Stimulated activated naive CD8-positive, alpha-beta T cell treated with anti-CD3 and anti-CD28 coated beads, Interleukin-15, Interleukin-2, amounts not matched to agents 100 ng/mL and 50 ng/mL, for 24 hours (primary cell): ENCODE results near the gene MXI1.
"Not testable (repeated sequence)": the region's sequence is repeated elsewhere in the genome, so short reads cannot be mapped to it uniquely, and the experiment has no call there.

ENCODE experiments used
- H3K27ac Mint-ChIP-seq: one replicate; pipeline ENCODE4 v1.8.0; 2021; ENCODE audit warnings: mild to moderate bottlenecking, mixed read lengths
- H3K27me3 Mint-ChIP-seq: one replicate; pipeline ENCODE4 v1.8.0; 2021; ENCODE audit warnings: mixed read lengths
- H3K36me3 Mint-ChIP-seq: one replicate; pipeline ENCODE4 v1.8.0; 2021; ENCODE audit warnings: low read depth, mixed read lengths
- H3K4me1 Mint-ChIP-seq: one replicate; pipeline ENCODE4 v1.8.0; 2021; ENCODE audit warnings: low read depth, mixed read lengths
- H3K4me3 Mint-ChIP-seq: one replicate; pipeline ENCODE4 v1.8.0; 2021; ENCODE audit warnings: mild to moderate bottlenecking, mixed read lengths
- H3K9me3 Mint-ChIP-seq: one replicate; pipeline ENCODE4 v1.8.0; 2021; ENCODE audit warnings: mixed read lengths

The MXI1 gene

GRCh38 chr10:110172155-110172554, 35.2 kb upstream of the MXI1 start:
- Mint-ChIP-seq H3K36me3 (no peaks in the 10 kb centered on the region), H3K4me1 (peaks cover 17% of the 10 kb centered on the region), H3K27ac (no peak overlapping the region), H3K4me3 (no peak overlapping the region), H3K9me3 (no peaks in the 10 kb centered on the region), H3K27me3 (peaks cover 74% of the 10 kb centered on the region)

- Mint-ChIP-seq H3K27ac (no peak overlapping the region), H3K4me3 (no peak overlapping the region), H3K4me1 (peaks cover 8% of the 10 kb centered on the region), H3K36me3 (no peaks in the 10 kb centered on the region), H3K27me3 (peaks cover 67% of the 10 kb centered on the region), H3K9me3 (no peaks in the 10 kb centered on the region)
These were observed 33.2 kb upstream of the MXI1 start for GRCh38 chr10:110174201-110174600.

GRCh38 chr10:110174816-110175215, 32.6 kb upstream of the MXI1 start:
- Mint-ChIP-seq H3K4me3 (no peak overlapping the region), H3K36me3 (no peaks in the 10 kb centered on the region), H3K4me1 (peaks cover 7% of the 10 kb centered on the region), H3K27ac (no peak overlapping the region), H3K9me3 (no peaks in the 10 kb centered on the region), H3K27me3 (peaks cover 66% of the 10 kb centered on the region)

- no peak overlapping the region for H3K4me3 Mint-ChIP-seq
- H3K36me3 Mint-ChIP-seq: no peaks in the 10 kb centered on the region
- H3K27ac Mint-ChIP-seq: no peak overlapping the region
- H3K9me3 Mint-ChIP-seq: no peaks in the 10 kb centered on the region
- peaks cover 61% of the 10 kb centered on the region for H3K27me3 Mint-ChIP-seq
- peaks cover 3% of the 10 kb centered on the region for H3K4me1 Mint-ChIP-seq
These were observed 32.0 kb upstream of the MXI1 start for GRCh38 chr10:110175406-110175805.

GRCh38 chr10:110176141-110177030, 31.0 kb upstream of the MXI1 start:
- Mint-ChIP-seq H3K27ac (no peak overlapping the region), H3K27me3 (peaks cover 52% of the 10 kb centered on the region), H3K36me3 (no peaks in the 10 kb centered on the region), H3K4me1 (no peaks in the 10 kb centered on the region), H3K4me3 (no peak overlapping the region), H3K9me3 (no peaks in the 10 kb centered on the region)

- Mint-ChIP-seq H3K36me3 (no peaks in the 10 kb centered on the region), H3K9me3 (no peaks in the 10 kb centered on the region), H3K4me1 (no peaks in the 10 kb centered on the region), H3K27me3 (peaks cover 50% of the 10 kb centered on the region), H3K4me3 (no peak overlapping the region), H3K27ac (no peak overlapping the region)
These were observed 28.2 kb upstream of the MXI1 start for GRCh38 chr10:110179220-110179619.

- Mint-ChIP-seq H3K4me1 (no peaks in the 10 kb centered on the region), H3K27me3 (peaks cover 35% of the 10 kb centered on the region), H3K4me3 (no peak overlapping the region), H3K27ac (no peak overlapping the region), H3K36me3 (no peaks in the 10 kb centered on the region), H3K9me3 (no peaks in the 10 kb centered on the region)
These were observed 26.0 kb upstream of the MXI1 start for GRCh38 chr10:110181451-110181850.

- no peaks in the 10 kb centered on the region for H3K9me3 Mint-ChIP-seq
- H3K4me3 Mint-ChIP-seq: no peak overlapping the region
- H3K27ac Mint-ChIP-seq: no peak overlapping the region
- no peaks in the 10 kb centered on the region for H3K36me3 Mint-ChIP-seq
- H3K4me1 Mint-ChIP-seq: no peaks in the 10 kb centered on the region
- H3K27me3 Mint-ChIP-seq: peaks cover 36% of the 10 kb centered on the region
These were observed 25.5 kb upstream of the MXI1 start for GRCh38 chr10:110181911-110182310.

GRCh38 chr10:110184398-110184797, 23.0 kb upstream of the MXI1 start:
- H3K27ac Mint-ChIP-seq: no peak overlapping the region
- H3K27me3 Mint-ChIP-seq: peaks cover 31% of the 10 kb centered on the region
- no peaks in the 10 kb centered on the region for H3K4me1 Mint-ChIP-seq
- no peaks in the 10 kb centered on the region for H3K9me3 Mint-ChIP-seq
- H3K36me3 Mint-ChIP-seq: no peaks in the 10 kb centered on the region
- H3K4me3 Mint-ChIP-seq: no peak overlapping the region

GRCh38 chr10:110185646-110186182, 21.7 kb upstream of the MXI1 start:
- not testable (repeated sequence) for H3K36me3 Mint-ChIP-seq, H3K27ac Mint-ChIP-seq, H3K9me3 Mint-ChIP-seq, H3K4me3 Mint-ChIP-seq, H3K4me1 Mint-ChIP-seq
- H3K27me3 Mint-ChIP-seq: peaks cover 32% of the 10 kb centered on the region

GRCh38 chr10:110190170-110190569, 17.2 kb upstream of the MXI1 start:
- H3K27me3 Mint-ChIP-seq: peaks cover 53% of the 10 kb centered on the region
- no peak overlapping the region for H3K27ac Mint-ChIP-seq
- H3K4me1 Mint-ChIP-seq: peaks cover 9% of the 10 kb centered on the region
- H3K9me3 Mint-ChIP-seq: no peaks in the 10 kb centered on the region
- H3K36me3 Mint-ChIP-seq: no peaks in the 10 kb centered on the region
- H3K4me3 Mint-ChIP-seq: no peak overlapping the region

- Mint-ChIP-seq H3K4me3 (no peak overlapping the region), H3K27me3 (peaks cover 55% of the 10 kb centered on the region), H3K36me3 (no peaks in the 10 kb centered on the region), H3K27ac (no peak overlapping the region), H3K9me3 (no peaks in the 10 kb centered on the region), H3K4me1 (peaks cover 9% of the 10 kb centered on the region)
These were observed 14.9 kb upstream of the MXI1 start for GRCh38 chr10:110192552-110192951.

GRCh38 chr10:110200503-110200902, 6.9 kb upstream of the MXI1 start:
- H3K9me3 Mint-ChIP-seq: no peaks in the 10 kb centered on the region
- H3K4me3 Mint-ChIP-seq: no peak overlapping the region
- H3K27ac Mint-ChIP-seq: no peak overlapping the region
- peaks cover 53% of the 10 kb centered on the region for H3K27me3 Mint-ChIP-seq
- no peaks in the 10 kb centered on the region for H3K36me3 Mint-ChIP-seq
- H3K4me1 Mint-ChIP-seq: no peaks in the 10 kb centered on the region

GRCh38 chr10:110201046-110201445, 6.4 kb upstream of the MXI1 start:
- H3K4me3 Mint-ChIP-seq, H3K27ac Mint-ChIP-seq, H3K36me3 Mint-ChIP-seq, H3K9me3 Mint-ChIP-seq, H3K4me1 Mint-ChIP-seq: not testable (repeated sequence)
- H3K27me3 Mint-ChIP-seq: peaks cover 48% of the 10 kb centered on the region

GRCh38 chr10:110203500-110204455, 3.6 kb upstream of the MXI1 start:
- no peaks in the 10 kb centered on the region for H3K9me3 Mint-ChIP-seq
- H3K36me3 Mint-ChIP-seq: no peaks in the 10 kb centered on the region
- peaks cover 50% of the 10 kb centered on the region for H3K27me3 Mint-ChIP-seq
- H3K4me1 Mint-ChIP-seq: peaks cover 20% of the 10 kb centered on the region
- no peak overlapping the region for H3K27ac Mint-ChIP-seq
- H3K4me3 Mint-ChIP-seq: no peak overlapping the region
